Sigmoid colon (tissue), 7 donors: ENCODE results near the gene DIO3. TPM values are rescaled to one million over a fixed set of nuclear protein-coding genes. Genes with fewer than 3 reads are reported as not detected.
"Not testable (repeated sequence)": the region's sequence is repeated elsewhere in the genome, so short reads cannot be mapped to it uniquely, and the experiment has no call there.

Experiments used
- DNase-seq: peaks from one replicate; pipeline ENCODE4 v3.0.0-alpha.2; 2019
- H3K27ac ChIP-seq, 4 donors: fragments of 200-600 bp; sonication (generic); one replicate each; pipeline ENCODE4 v1.5.1; 2016 to 2019; ENCODE audit warnings: mild to moderate bottlenecking in 1 of 4
- H3K27me3 ChIP-seq, 3 donors: fragments of 200-600 bp; sonication (generic); one replicate each; pipeline ENCODE4 v1.5.1; 2019; ENCODE audit warnings: mild to moderate bottlenecking in 1 of 3
- H3K36me3 ChIP-seq, 4 donors: fragments of 200-600 bp; sonication (generic); one replicate each; pipeline ENCODE4 v1.5.1; 2016 to 2019
- H3K4me1 ChIP-seq, 4 donors: fragments of 200-600 bp; sonication (generic); one replicate each; pipeline ENCODE4 v1.5.1; 2017 to 2019
- H3K4me3 ChIP-seq, 4 donors: fragments of 200-600 bp; sonication (generic); one replicate each; pipeline ENCODE4 v1.5.1; 2017 to 2019; ENCODE audit warnings: mild to moderate bottlenecking in 2 of 4, moderate library complexity in 1 of 4
- H3K9me3 ChIP-seq, 4 donors: fragments of 200-600 bp in 3 of 4; sonication (generic) in 3 of 4; one replicate each; pipeline versions ENCODE4 v1.5.1 to v1.6.1; 2013 to 2019
- CTCF ChIP-seq, 4 experiments: fragments of 450-650 bp in 3 of 4; fragments of 200-600 bp in 1 of 4; IDR thresholded peaks; one replicate each; pipeline ENCODE4 v1.5.1; 2016 to 2019; ENCODE audit warnings: antibody characterized with exemption in 4 of 4, mild to moderate bottlenecking in 3 of 4, moderate library complexity in 2 of 4
- EP300 ChIP-seq, 4 donors: sonication (generic); formaldehyde crosslinking; IDR thresholded peaks; one replicate each; pipeline ENCODE4 v1.6.1; 2017; ENCODE audit warnings: antibody characterized with exemption in 4 of 4
- POLR2A ChIP-seq, 2 donors: fragments of 450-650 bp; IDR thresholded peaks; one replicate each; pipeline ENCODE4 v1.6.1; 2016; ENCODE audit warnings: antibody characterized with exemption in 2 of 2, mild to moderate bottlenecking in 2 of 2, moderate library complexity in 2 of 2
- POLR2AphosphoS5 ChIP-seq, 4 donors: sonication (generic); formaldehyde crosslinking; IDR thresholded peaks; one replicate each; pipeline ENCODE4 v1.6.1; 2017; ENCODE audit warnings: antibody characterized with exemption in 4 of 4
- WGBS, 2 donors: extraction: QIAGEN DNeasy Blood & Tissue Kit; methylation state at CpG; one replicate each; pipeline ENCODE4 v1.1.7; 2013; 5-methylcytosine and 5-hydroxymethylcytosine counted together
- intact Hi-C: fragments of 100-400 bp; cut with DNase I; formaldehyde crosslinking; loops from one replicate; pipeline ENCODE4 v1.15.1; 2023
- polyA plus RNA-seq, 3 donors: library from polyadenylated mRNA; stranded (reverse); fragments of 200-250 nt; gene quantifications; one replicate each; pipeline ENCODE4 v1.2.3, GENCODE V29; 2013
- total RNA-seq, 4 donors: library from RNA; depleted of rRNA; stranded (reverse); fragments of >200 nt; gene quantifications; one replicate each; pipeline ENCODE4 v1.1.0, GENCODE V29; 2016
- donor health status: healthy with polysubstance abuse.
- donor health status: Bipolar disorder and iron deficiency.
- donor health status: healthy.

The DIO3 gene
- total and polyA plus RNA-seq, 7 donors, result 0.23 to 6.0 (median 2.4) TPM

GRCh38 chr14:101546706-101547105 lies 14.6 kb upstream of the DIO3 start:
- Histone ChIP-seq H3K4me1 (no peaks in the 10 kb centered on the region), H3K9me3 (peaks cover 0 to 4% (median 0%) of the 10 kb centered on the region in 4 donors), H3K27ac (no peak overlapping the region), H3K4me3 (no peak overlapping the region), H3K36me3 (no peaks in the 10 kb centered on the region), H3K27me3 (no peaks in the 10 kb centered on the region)
- intact Hi-C loops, result no loop called here
- WGBS, 2 donors, result 79 to 90% methylated on average over 11 of the region's 11 CpGs
- no peak for DNase-seq
- TF ChIP-seq POLR2AphosphoS5 (IDR thresholded peaks at IDR 0.05) (no peak), CTCF (IDR thresholded peaks at IDR 0.05) (no peak), EP300 (IDR thresholded peaks at IDR 0.05) (no peak), POLR2A (IDR thresholded peaks at IDR 0.05) (no peak)

GRCh38 chr14:101547107-101547738 lies 14.1 kb upstream of the DIO3 start:
- H3K4me1 ChIP-seq, result no peaks in the 10 kb centered on the region
- peaks cover 0 to 4% (median 0%) of the 10 kb centered on the region in 4 donors for H3K9me3 ChIP-seq
- H3K4me3 ChIP-seq, result no peak overlapping the region
- 85 to 89% methylated on average over 10 of the region's 10 CpGs for WGBS, 2 donors
- no peaks in the 10 kb centered on the region for H3K36me3 ChIP-seq
- no peak overlapping the region for H3K27ac ChIP-seq
- no peak for TF ChIP-seq POLR2A (IDR thresholded peaks at IDR 0.05)
- H3K27me3 ChIP-seq, result no peaks in the 10 kb centered on the region
- no peak for DNase-seq
- intact Hi-C loops, result no loop called here

GRCh38 chr14:101547961-101548669 lies 13.2 kb upstream of the DIO3 start:
- DNase-seq, result no peak
- TF ChIP-seq EP300 (IDR thresholded peaks at IDR 0.05), result no peak
- TF ChIP-seq CTCF (IDR thresholded peaks at IDR 0.05), result no peak
- TF ChIP-seq POLR2A (IDR thresholded peaks at IDR 0.05), result no peak
- TF ChIP-seq POLR2AphosphoS5 (IDR thresholded peaks at IDR 0.05), result no peak
- no peaks in the 10 kb centered on the region for H3K27me3 ChIP-seq
- no peaks in the 10 kb centered on the region for H3K36me3 ChIP-seq
- WGBS, 2 donors, result 78 to 81% methylated on average over 16 of the region's 16 CpGs
- intact Hi-C loops, result no loop called here
- H3K4me3 ChIP-seq, result no peak overlapping the region
- peaks cover 0 to 4% (median 0%) of the 10 kb centered on the region in 4 donors for H3K9me3 ChIP-seq
- H3K4me1 ChIP-seq, result no peaks in the 10 kb centered on the region
- H3K27ac ChIP-seq, result no peak overlapping the region

GRCh38 chr14:101548710-101549109 lies 12.6 kb upstream of the DIO3 start:
- no peak overlapping the region for H3K4me3 ChIP-seq
- DNase-seq, result no peak
- TF ChIP-seq POLR2A (IDR thresholded peaks at IDR 0.05) (no peak), POLR2AphosphoS5 (IDR thresholded peaks at IDR 0.05) (no peak), CTCF (IDR thresholded peaks at IDR 0.05) (no peak), EP300 (IDR thresholded peaks at IDR 0.05) (no peak)
- no peaks in the 10 kb centered on the region for H3K27me3 ChIP-seq
- intact Hi-C loops, result no loop called here
- WGBS, 2 donors, result 92 to 93% methylated on average over 5 of the region's 5 CpGs
- H3K36me3 ChIP-seq, result no peaks in the 10 kb centered on the region
- no peaks in the 10 kb centered on the region for H3K4me1 ChIP-seq
- H3K27ac ChIP-seq, result no peak overlapping the region
- peaks cover 0 to 4% (median 0%) of the 10 kb centered on the region in 4 donors for H3K9me3 ChIP-seq

- H3K36me3 ChIP-seq, result no peaks in the 10 kb centered on the region
- no peak for DNase-seq
- no peaks in the 10 kb centered on the region for H3K4me1 ChIP-seq
- intact Hi-C loops, result no loop called here
- peaks cover 0 to 2% (median 0%) of the 10 kb centered on the region in 4 donors for H3K9me3 ChIP-seq
- no peak overlapping the region for H3K27ac ChIP-seq
- no peak overlapping the region for H3K4me3 ChIP-seq
- 93 to 95% methylated on average over 18 of the region's 18 CpGs for WGBS, 2 donors
- H3K27me3 ChIP-seq, result peaks cover 0 to 3% (median 0%) of the 10 kb centered on the region in 3 donors
- no peak for TF ChIP-seq CTCF (IDR thresholded peaks at IDR 0.05)
Measured at GRCh38 chr14:101549154-101549553, 12.1 kb upstream of the DIO3 start.

GRCh38 chr14:101550202-101550912 lies 10.9 kb upstream of the DIO3 start:
- not testable (repeated sequence) for H3K27me3 ChIP-seq
- intact Hi-C loops, result loop anchor here (10.0 kb wide), 1 partner anchor 886 kb away; no protein-coding TSS in a partner anchor

More at GRCh38 chr14:101550202-101550912, 10.9 kb upstream of the DIO3 start:
- H3K9me3 ChIP-seq, H3K27ac ChIP-seq, H3K36me3 ChIP-seq, H3K4me3 ChIP-seq, H3K4me1 ChIP-seq, DNase-seq: not testable (repeated sequence)
- WGBS, 2 donors, result 85 to 89% methylated on average over 5 of the region's 5 CpGs
